PC-9 (cell line): Measurements from ENCODE around the gene LRFN3.

Experiments
- CTCF ChIP-seq: fragments of 200-600 bp; sonication (generic); conservative IDR thresholded peaks from 2 replicates; pipeline ENCODE4 v1.6.1; 2017; ENCODE audit warnings: mixed run types, antibody characterized with exemption, mild to moderate bottlenecking, moderate library complexity
- EZH2 ChIP-seq: fragments of 200-600 bp; sonication (generic); IDR thresholded peaks from 2 replicates; pipeline ENCODE4 v1.8.0; 2017; ENCODE audit warnings: antibody characterized with exemption, low read depth

GRCh38 chr19:35936738-35937268 is 629 bp downstream of the LRFN3 start:
- no peak for TF ChIP-seq CTCF
- TF ChIP-seq EZH2: no peak
